Measurements from ENCODE around the gene NHERF2. TPM values are rescaled to one million over a fixed set of nuclear protein-coding genes. Genes with fewer than 3 reads are reported as not detected.
"Not testable (repeated sequence)": the region's sequence is repeated elsewhere in the genome, so short reads cannot be mapped to it uniquely, and the experiment has no call there.

NHERF2 gene
- total RNA-seq, 1 experiment from 2014 or later, result 175 TPM

DNA sequence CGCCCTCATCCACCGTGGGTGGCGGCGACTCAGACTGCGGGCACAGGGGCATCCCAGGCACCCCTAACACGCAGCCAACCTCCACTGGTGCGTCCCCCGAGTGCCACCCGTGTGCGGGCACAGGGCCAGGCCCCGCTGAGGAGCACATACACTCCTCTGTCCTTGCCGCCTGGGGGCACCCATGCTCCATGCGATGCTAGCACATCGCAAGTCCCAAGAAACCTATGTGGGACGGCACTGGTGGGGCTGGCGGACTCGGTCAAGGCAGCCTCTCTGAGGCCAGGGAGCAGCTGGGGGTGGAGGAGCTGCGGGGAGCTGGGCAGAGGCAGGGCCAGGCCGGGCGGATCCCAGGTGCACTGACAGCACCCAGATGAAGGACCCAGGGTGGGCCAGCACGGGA is 21.1 kb upstream of the NHERF2 start:
- DNase-seq (ENCODE audit: low read depth), result no peak

DNA sequence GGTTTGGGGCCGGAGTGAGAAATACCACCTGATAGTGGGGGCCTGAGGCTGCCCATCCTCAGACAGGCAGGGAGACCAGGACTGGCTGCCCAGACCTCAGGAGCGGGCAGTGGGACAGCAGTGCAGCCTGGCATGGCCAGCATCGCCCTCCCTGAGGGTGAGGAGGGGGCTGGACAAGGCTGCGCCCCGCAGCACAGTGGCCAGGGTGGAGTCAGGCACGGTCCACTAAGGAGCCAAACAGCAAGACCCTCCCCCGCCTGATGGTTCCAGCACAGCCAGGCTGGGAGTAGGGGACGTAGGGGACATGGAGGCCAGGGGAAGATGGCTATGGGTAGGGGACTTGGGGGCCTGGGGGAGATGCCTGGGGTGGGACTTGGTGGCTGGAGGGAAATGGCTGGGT is 20.4 kb upstream of the NHERF2 start:
- DNase-seq (ENCODE audit: low read depth), result no peak

DNA sequence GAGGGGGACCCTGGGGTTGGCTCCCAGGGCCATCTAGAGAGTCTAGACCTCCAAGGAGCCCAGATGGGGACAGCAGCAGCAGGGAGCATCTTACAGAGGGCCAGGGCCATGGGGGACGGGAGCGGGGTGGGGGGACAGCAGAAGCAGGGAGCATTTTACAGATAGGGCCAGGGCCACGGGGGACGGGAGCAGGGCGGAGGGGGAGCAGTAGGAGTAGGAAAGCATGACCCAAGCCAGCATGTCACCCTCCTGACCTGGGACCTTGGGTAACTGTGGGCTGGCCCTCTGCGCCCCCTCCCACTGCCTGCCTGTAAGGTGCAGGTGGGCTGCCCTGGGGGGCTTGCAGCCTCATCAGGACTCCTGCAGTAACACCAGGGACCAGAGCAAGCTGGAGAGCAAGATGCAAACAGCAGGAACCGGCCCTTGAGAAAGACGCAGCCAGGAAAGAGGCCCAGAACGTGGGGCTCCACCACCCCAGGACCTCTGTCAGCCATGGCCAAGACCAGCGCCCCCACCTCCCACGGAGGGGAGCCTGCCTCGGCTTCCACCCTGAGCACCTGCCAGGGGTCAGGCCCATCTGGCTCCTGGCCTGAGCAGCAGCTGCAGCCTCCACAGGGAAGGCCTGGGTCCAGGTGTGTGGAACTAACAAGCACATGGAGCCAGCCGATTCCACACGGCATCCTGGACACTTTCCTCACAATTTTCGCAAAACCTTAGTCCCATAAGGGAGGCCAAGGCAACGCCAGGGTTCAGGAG is 19.4 kb upstream of the NHERF2 start:
- DNase-seq (ENCODE audit: low read depth), result no peak

DNA sequence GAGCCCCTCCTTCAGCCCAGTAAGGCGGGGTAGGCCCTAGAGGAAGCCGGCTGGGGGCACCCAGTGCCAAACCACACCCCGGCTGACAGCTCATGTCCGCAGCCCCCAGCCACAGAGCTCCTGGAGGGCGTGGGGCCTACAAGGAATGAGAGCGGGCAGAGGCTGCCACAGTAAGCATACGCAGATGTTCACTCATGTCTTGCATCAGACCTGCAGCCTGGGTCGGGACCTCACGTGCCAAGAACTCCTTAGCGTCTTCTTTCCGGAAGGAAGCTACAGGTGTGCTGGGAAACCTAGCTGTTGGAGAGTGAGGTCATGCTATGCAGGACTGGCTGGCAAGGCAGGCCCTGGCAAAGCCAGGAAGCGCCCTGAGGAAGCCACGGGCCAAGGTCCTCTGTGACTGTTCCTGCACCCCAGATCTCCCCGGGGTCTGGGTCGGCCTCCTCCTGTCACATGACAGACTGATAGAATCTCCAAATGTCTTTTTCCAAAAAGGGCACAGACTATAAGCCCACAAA is 18.6 kb upstream of the NHERF2 start:
- no peak for DNase-seq (ENCODE audit: low read depth)

DNA sequence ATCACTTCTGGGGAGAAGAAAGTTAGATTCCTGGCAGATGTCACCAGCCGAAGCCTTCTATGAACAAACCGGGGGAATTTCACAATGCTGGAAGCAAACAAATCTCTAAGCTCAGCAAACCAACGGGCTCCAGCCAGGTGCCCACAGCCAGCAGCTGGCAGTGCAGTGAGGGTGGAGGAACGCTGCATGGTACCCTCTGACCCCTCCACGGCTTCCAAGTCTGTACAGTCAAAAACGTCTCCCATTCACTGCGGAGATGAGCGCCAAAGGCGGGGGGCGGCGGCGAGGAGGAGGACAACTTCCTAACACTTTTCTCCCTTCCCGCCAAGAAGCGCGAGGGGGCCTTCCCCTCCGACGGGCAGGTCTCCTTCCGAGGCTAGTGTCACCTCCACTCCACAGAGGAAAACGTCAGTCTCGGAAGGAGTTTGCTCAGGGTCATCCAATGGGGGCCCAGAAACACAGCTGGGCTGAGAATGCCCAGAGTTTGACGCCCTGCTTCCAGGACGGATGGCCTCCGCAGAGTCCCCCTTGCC is 18.0 kb upstream of the NHERF2 start:
- DNase-seq (ENCODE audit: low read depth), result no peak

DNA sequence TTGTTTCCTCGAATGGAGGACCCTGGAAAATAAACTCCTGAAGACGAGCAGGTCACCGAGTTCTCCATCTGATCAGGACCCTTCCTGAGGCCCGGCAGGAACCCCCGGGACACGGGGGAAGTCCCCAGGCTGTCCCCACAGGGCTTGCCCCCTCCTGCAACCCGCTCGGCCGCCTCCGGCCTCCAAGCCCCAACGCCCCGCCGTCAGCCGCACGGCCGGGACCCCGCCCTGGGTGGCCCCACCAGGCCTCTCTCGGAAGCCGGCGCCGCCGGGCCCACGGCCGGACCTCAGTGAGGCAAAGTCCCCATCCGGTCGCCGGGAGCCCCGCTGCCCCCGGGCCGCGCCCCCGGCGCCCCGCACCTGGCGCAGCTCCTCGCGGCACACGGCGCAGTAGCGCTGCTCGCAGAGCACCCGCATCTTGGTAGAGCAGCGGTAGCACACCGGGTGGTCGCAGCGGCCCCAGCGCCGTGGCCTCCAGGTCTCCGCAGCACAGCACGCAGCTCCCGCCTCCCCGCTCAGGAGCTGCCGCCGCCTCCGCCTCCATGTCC is 17.5 kb upstream of the NHERF2 start:
- no peak for DNase-seq (ENCODE audit: low read depth)

DNA sequence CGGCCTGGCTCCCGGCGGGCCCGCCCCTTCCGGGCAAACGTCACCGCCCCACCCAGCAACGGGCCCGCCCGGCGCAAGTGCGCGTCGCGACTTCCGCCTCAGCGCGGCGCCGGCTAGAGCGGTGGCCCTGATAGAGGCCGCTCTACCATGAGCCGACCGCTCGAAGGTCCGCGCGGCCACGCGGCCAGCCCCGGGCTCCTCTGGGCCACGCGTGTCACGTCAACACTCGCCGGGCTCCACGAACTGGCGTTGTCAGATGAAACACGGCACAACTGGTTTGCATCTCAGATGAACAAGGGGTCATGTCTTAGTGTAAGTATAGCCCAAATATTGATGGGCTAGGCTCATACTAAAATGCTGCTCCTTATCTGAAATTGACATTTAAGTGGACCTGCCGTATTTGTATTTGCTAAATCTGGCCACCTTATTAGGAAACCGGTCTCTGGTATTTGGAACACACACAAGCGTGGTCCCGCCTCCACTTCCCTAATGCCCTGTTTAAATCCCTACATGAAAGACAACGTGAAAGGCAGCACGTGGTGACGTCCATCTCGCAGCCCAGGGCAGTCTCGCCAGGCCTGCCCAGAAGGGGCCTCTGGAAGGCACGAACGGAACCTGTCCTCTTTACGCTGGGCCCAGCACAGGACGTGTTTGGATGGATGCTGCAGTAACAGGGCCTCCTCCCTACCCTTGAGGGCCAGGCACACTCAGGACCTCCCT is 16.8 kb upstream of the NHERF2 start, which contains the start of gene ZNF598:
Gene ZNF598, minus strand, starts transcription at position 31 of the 720 bp plus-strand sequence.
- peak; percentile 88 for DNase-seq (ENCODE audit: low read depth)

DNA sequence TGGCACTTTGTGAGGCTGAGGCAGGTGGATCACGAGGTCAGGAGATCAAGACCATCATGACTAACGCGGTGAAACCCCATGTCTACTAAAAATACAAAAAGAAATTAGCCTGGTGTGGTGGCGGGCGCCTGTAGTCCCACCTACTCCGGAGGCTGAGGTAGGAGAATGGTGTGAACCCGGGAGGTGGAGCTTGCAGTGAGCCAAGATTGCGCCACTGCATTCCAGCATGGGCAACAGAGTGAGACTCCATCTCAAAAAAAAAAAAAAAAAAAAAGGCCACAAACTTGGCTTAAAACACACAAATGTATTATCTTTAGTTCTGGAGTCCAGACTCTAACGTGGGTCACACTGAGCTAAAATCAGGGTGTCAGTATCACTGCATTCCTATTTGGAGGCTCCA is 15.0 kb upstream of the NHERF2 start:
- not testable (repeated sequence) for DNase-seq (ENCODE audit: low read depth)

DNA sequence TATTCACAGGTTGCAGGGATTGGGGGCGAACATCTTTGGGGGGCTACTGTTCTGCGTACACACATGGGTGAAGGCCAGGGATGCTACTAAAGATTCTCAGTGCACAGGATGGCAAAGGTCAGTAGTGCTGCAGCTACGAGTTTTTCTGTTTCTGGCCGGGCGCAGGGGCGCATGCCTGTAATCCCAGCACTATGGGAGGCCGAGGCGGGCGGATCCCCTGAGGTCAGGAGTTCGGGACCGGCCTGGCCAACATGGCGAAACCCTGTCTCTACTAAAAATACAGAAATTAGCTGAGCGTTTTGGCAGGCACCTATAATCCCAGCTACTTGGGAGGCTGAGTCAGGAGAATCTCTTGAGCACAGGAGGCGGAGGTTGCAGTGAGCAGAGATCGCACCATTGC is 13.2 kb upstream of the NHERF2 start:
- DNase-seq (ENCODE audit: low read depth), result no peak

DNA sequence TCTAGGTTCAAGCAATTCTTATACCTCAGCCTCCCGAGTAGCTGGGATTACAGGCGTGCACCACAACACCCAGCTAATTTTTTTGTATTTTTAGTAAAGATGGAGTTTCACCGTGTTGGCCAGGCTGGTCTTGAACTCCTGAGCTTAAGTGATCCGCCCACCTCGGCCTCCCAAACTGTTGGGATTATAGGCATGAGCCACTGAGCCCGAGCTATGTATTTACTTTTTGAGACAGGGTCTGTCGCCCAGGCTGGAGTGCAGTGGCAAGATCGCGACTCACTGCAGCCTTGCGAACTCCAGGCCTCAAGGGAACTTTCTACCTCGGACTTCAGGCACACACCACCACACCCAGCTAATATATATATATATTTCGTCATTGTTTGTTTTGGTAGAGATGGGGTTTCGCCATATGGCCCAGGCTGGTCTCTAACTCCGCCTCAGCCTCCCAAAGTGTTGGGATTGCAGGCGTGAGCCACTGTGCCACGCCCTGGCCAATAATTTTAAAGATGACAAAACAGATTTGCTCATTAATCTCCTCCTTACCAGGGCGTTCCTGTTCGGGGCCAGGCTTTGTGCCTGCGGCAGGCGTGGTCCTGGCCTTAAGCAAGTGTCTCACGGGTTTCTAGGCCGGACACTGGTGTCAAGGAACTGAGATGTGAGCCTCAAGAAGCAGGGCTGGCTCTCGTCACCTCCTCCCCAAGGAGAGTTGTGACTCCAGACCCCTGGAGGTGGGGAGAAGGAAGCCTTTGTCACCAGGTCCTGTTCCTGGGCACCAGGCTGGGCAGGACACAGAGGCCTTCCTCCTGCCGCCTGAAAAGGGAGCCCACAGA is 11.4 kb upstream of the NHERF2 start:
- no peak for DNase-seq (ENCODE audit: low read depth)

DNA sequence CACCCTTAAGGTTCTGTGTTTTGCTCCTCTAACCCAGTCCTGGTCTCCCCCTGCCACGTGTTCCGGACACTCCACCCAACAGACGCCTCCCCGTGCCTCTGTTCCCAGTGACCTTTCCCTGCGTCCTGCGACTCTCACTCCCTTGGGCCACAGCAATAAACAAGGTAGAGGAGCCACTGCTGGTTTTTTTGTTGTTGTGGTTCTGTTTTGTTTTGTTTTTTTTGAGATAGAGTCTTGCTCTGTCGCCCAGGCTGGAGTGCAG is 10.8 kb upstream of the NHERF2 start:
- DNase-seq (ENCODE audit: low read depth), result no peak

DNA sequence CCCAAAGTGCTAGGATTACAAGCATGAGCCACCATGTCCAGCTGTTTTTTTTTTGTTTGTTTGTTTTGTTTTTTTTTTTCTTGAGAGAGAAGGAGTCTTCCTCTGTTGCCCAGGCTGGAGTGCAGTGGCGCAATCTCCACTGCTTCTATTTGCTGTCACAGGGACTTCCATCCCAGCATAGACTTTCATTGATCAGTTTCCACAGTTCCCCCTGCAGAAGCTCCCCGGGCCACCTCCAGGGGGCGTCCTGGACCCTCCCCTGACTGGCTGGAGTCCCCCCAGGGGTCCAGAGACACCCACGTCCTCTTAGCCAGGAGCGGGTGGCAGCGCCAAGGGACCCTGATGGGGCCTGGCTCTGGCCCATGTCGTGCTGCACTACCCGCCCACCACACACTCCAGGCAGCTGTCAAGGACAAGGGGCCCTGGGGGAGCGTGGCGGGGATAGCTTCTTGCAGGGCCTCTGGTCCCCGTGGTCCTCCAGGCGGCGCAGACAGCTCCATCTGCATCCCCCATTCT is 10.2 kb upstream of the NHERF2 start:
- DNase-seq (ENCODE audit: low read depth), result no peak

DNA sequence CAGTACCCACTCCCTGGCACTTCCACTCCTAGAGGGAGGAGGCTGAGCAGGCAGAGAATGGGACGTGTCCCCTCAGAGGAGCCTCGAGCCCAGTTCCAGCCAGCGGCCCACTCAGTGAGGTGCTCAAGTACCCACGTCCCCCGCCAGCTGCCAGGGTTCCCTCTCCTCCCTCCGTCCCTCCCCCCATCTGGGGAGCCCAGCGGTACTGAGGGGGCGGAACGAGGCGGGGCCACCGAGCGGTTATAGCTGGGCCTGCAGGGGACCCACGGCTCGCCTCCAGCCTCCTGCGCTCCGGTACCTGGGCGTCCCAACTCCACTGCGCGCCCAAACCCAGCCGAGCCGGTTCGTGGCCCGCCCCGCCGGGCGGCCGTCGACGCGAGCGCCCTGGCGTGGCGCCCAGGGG is 7.2 kb upstream of the NHERF2 start, which contains the start of gene NPW:
Gene NPW, plus strand, starts transcription at position 268 of the 403 bp plus-strand sequence.
- DNase-seq (ENCODE audit: low read depth), result no peak

DNA sequence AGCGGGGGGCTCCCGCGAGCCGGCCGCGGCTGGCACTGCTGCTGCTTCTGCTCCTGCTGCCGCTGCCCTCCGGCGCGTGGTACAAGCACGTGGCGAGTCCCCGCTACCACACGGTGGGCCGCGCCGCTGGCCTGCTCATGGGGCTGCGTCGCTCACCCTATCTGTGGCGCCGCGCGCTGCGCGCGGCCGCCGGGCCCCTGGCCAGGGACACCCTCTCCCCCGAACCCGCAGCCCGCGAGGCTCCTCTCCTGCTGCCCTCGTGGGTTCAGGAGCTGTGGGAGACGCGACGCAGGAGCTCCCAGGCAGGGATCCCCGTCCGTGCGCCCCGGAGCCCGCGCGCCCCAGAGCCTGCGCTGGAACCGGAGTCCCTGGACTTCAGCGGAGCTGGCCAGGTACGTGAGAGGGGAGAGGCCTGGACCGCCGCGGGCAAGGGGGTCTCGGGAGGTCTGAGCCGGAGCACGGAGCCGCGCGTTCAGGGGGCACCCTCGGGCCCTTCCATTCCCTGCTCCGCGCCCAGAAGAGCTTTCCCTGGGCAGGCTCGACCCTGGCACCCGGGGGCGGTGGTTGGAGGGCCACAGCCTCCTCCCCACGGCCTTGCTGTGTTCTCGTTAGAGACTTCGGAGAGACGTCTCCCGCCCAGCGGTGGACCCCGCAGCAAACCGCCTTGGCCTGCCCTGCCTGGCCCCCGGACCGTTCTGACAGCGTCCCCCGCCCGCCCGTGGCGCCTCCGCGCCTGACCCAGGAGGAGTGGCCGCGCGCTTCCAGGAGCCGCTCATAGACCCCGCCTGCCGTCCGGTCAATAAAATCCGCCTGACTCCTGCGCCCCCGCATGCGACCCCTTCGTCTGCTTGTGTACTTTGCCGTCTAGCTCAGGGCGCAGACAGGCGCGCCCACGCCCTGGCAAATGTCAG is 6.5 kb upstream of the NHERF2 start:
- DNase-seq (ENCODE audit: low read depth), result no peak

DNA sequence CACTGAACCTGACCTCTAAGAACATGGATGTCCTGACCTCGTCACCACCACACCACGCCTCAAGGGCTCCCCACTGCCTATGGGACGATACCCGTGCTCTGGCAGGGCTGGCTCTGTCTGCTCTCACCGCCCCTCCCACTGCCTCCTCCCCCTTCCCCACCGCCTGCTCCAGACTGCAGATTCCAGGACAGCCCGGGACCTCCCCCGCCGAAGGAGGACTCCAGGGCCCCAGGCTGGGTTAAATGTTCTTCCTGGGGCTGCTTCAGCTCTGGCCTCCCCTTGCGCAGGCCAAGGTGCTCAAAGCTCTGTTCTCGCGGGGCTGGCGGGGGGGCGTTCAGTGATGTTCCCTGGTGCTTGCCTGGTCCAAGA is 4.0 kb upstream of the NHERF2 start:
- peak; percentile 48 for DNase-seq (ENCODE audit: low read depth)

DNA sequence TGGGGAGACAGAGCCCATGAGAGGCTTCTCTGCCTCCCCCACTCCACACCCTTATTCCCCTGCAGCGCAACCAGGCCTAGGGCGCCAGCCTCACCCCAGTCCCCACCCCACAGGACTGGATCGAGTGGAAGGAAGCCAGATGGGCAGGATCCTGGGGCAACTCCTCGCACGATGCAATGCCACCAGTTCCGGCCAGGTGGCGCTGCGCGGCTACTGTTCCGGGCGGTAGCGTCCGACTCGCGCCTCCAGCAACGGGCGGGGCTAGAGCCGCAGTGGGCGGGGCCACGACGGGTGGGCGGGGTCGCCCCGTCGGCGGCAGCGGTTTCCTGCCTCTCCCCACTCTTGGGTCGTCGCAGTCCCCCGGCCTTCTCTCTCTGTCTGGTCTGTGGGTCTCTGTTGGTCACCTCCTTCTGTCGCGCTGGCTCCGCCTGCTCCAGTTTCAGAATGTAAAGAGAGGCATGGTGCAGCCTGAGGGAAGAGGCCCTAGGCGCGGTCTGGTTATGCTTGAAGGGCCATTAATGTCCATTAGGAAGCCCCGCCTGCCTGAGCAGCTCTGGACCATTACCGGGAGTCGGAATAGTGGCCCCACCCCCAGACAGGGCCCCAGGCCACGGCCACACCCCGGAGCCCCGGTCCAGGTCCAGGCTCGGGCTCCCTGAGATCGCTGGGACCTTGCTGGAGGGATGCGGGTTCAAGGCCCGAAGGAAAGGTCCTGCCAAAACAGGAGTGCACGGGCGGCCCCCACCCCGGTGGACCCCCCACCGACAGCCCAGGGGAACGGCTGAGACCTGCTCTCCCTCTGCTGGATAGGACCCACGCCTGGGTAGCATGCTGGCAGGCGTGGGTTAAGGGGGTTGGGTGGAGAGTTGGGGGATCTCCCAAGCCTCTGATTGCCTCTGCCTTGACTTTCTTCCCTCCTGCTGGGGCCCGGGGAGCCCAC is 3.3 kb upstream of the NHERF2 start:
- peak; percentile 81 for DNase-seq (ENCODE audit: low read depth)

DNA sequence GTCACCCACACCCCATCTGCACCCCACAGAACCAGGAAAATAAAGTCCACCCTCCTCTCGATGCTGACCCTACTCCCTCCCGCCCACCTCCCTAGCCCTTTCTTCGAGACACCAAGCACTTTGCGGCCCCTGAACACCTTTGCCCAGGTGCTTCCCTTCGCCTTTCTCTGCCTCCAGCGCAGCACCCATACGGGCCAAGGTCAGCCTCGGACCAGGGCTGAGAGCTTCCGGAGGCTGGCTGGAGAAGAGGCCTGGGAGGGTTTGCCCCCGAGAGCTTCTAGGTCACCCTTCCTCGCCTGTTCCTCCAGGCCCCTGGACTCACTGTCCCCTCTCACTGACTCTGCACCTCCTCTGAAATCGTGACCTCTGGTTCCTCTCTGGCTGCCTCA is 2.7 kb upstream of the NHERF2 start:
- no peak for DNase-seq (ENCODE audit: low read depth)

DNA sequence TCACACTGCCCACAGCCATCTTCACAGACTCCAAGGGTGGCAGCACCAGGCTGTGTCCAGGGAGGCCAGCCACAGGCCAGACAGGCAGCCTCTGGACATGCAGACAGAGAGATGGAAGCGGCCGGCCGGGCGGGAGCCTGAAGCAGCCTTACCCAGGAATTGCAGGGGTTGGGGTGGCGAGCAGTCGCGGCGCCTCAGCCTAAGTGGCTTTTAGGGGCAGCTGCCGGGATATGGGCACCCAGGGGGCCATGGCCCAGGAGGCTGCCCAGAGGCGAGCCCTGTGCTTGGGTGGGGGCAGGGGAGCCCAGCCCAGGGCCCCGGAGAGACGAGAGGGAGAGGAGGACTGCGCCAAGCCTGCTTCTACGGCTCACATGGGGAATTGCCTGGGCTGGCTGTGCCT is 1.5 kb upstream of the NHERF2 start:
- DNase-seq (ENCODE audit: low read depth), result no peak

DNA sequence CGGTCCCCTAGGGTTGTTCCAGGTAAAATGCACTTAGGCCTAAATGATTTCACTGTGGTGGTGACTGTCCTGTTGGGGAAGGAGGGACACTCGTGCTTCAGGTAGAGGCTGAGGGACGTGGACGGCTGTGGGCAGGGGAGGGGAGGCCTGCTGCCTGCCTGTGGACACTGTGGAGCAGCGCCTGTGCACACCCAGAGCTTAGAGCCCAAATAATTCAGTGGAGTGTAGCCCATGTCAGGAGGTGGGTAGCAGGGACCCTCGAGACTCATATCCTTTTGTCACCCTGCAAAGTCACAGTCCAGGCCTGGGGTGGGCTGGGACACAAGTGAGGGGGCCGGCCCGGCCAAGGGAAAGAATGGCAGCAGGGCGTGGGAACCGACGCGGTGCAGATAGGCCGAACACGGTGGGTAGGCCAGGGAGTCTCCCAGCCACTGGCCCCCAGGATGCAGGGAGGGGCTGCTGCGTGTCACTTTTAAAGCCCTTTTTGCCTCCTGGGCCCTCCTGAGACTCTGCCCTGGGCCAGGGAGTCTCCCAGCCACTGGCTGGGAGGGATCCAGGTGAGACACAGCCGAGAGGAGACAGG is 733 bp upstream of the NHERF2 start:
- DNase-seq (ENCODE audit: low read depth), result no peak
